Stimulated activated CD8-positive, alpha-beta memory T cell treated with anti-CD3 and anti-CD28 coated beads, Interleukin-12 subunit alpha, Interleukin-12 subunit beta, amount 100 ng/mL, for 24 hours (primary cell): ENCODE measurements around the gene C1orf226.

Experiments
- DNase-seq: peaks from one replicate; pipeline ENCODE4 v3.0.0-alpha.2; 2020; ENCODE audit errors: extremely low read depth

Gene C1orf226

GRCh38 chr1:162384601-162385279 is 3.2 kb downstream of the C1orf226 start:
- DNase-seq: no peak

- no peak for DNase-seq
Measured at GRCh38 chr1:162385280-162385623, 3.7 kb downstream of the C1orf226 start.

- no peak for DNase-seq
Measured at GRCh38 chr1:162385702-162386101, 4.2 kb downstream of the C1orf226 start.

- no peak for DNase-seq
Measured at GRCh38 chr1:162386292-162387225, 5.0 kb downstream of the C1orf226 start.

GRCh38 chr1:162387226-162388082 is 5.9 kb downstream of the C1orf226 start:
- no peak for DNase-seq

GRCh38 chr1:162388083-162388594 is 6.6 kb downstream of the C1orf226 start:
- no peak for DNase-seq

GRCh38 chr1:162388615-162389014 is 7.1 kb downstream of the C1orf226 start:
- no peak for DNase-seq

- DNase-seq: no peak
Measured at GRCh38 chr1:162389021-162389818, 7.7 kb downstream of the C1orf226 start.

GRCh38 chr1:162389971-162390370 is 8.4 kb downstream of the C1orf226 start:
- DNase-seq: no peak

GRCh38 chr1:162390396-162391185 is 9.1 kb downstream of the C1orf226 start:
- no peak for DNase-seq

GRCh38 chr1:162391790-162392563 is 10.4 kb downstream of the C1orf226 start:
- no peak for DNase-seq

GRCh38 chr1:162396201-162396906 is 14.8 kb downstream of the C1orf226 start:
- DNase-seq: no peak

GRCh38 chr1:162397039-162397448 is 15.5 kb downstream of the C1orf226 start:
- DNase-seq: no peak

GRCh38 chr1:162397943-162398560 is 16.5 kb downstream of the C1orf226 start:
- no peak for DNase-seq

GRCh38 chr1:162398999-162399580 is 17.6 kb downstream of the C1orf226 start:
- DNase-seq: no peak

- DNase-seq: no peak
Measured at GRCh38 chr1:162400790-162401355, 19.3 kb downstream of the C1orf226 start.

GRCh38 chr1:162404550-162405160 is 23.1 kb downstream of the C1orf226 start:
- DNase-seq: no peak
